Measurements from ENCODE around the gene ZNF263. TPM values are rescaled to one million over a fixed set of nuclear protein-coding genes. Genes with fewer than 3 reads are reported as not detected.

Gene ZNF263
- total and polyA plus RNA-seq, 4 donors: 13.4 to 48.4 (median 25.6) TPM

DNA sequence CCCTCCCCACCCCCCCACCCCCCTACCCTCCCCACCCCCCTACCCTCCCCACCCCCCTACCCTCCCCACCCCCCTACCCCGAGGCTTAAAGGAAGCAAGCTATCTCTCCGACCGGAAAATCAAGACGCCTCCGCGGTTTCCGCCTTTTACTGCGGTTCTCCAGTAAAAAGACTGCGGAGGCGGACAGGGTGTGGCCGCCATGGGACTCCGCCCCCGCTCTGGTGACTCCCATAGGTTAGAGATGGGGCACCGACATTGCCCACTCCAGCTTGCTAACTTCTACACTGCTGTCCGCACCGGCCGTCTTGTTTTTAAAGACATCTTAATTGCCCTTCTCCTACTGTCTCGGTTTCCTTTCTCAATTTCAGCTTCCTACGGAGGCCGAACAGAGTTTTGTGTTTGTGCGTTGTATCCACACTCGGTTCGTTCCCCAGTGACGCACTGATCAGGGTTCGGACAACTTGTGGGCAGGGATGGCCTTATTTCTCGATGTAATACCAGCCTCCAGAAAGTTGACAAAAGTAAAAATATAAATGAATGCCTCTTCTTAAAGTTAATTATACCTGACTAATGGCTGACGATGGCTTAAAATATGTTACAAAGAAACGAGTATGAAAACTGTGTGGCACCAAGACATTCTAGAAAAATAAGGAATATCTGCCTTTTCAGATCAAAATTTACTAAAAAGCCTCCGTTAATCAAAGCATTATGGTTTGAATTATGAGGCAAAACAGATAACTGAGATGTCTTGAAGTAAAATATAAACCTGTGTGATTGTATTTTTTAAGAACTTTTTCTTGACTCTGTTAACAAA lies 47.2 kb upstream of the ZNF263 start:
- Histone ChIP-seq H3K9me3 (ENCODE audit: control insufficient read depth in 4 of 4, insufficient read depth in 3 of 4, low read length in 3 of 4) (peaks cover 0 to 5% (median 4%) of the 10 kb centered on the region in 4 donors), H3K4me1 (ENCODE audit: control insufficient read depth in 5 of 5, insufficient read depth in 5 of 5, low read length in 5 of 5) (peaks cover 0 to 9% (median 6%) of the 10 kb centered on the region in 5 donors), H3K27ac (ENCODE audit: low read depth in 1 of 2, low read length in 1 of 2) (no peak overlapping the region), H3K9ac (ENCODE audit: insufficient read depth in 1 of 2, low read length in 2 of 2) (no peak overlapping the region), H3K36me3 (ENCODE audit: control insufficient read depth in 4 of 4, insufficient read depth in 4 of 4, low read length in 4 of 4) (peaks cover 8 to 23% (median 19%) of the 10 kb centered on the region in 4 donors), H3K4me3 (no peak overlapping the region), H3K27me3 (ENCODE audit: control insufficient read depth in 3 of 3, insufficient read depth in 3 of 3, low read length in 2 of 3) (peaks cover 0 to 5% (median 0%) of the 10 kb centered on the region in 3 donors)
- TF ChIP-seq, protein P1, sequence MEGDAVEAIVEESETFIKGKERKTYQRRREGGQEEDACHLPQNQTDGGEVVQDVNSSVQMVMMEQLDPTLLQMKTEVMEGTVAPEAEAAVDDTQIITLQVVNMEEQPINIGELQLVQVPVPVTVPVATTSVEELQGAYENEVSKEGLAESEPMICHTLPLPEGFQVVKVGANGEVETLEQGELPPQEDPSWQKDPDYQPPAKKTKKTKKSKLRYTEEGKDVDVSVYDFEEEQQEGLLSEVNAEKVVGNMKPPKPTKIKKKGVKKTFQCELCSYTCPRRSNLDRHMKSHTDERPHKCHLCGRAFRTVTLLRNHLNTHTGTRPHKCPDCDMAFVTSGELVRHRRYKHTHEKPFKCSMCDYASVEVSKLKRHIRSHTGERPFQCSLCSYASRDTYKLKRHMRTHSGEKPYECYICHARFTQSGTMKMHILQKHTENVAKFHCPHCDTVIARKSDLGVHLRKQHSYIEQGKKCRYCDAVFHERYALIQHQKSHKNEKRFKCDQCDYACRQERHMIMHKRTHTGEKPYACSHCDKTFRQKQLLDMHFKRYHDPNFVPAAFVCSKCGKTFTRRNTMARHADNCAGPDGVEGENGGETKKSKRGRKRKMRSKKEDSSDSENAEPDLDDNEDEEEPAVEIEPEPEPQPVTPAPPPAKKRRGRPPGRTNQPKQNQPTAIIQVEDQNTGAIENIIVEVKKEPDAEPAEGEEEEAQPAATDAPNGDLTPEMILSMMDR (IDR thresholded peaks at IDR 0.05; ENCODE audit: control extremely low read depth, extremely low read depth): no peak
- DNase-seq: no peak
- WGBS, 2 donors: 78 to 85% methylated on average over 29 of the region's 29 CpGs
- no peak for ATAC-seq (ENCODE audit: insufficient read depth, low FRiP score)

DNA sequence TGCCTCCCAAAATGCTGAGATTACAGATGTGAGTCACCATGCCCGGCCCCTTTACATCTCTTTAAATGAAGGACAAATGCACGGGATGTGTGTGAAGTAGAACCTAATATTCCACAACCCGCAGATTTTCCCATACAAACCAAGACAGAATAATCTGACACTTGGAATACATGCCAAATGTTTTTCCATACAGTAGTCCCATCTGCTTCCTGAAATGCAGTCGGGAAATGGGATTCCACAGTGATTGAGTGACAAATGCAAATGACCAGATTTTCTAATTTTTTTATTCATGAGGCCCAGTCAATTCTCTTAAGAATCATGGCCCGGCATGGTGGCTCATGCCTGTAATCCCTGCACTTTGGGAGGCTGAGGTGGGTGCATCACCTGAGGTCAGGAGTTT lies 41.5 kb upstream of the ZNF263 start:
- Histone ChIP-seq H3K4me1 (ENCODE audit: control insufficient read depth in 5 of 5, insufficient read depth in 5 of 5, low read length in 5 of 5) (no peaks in the 10 kb centered on the region), H3K9me3 (ENCODE audit: control insufficient read depth in 4 of 4, insufficient read depth in 3 of 4, low read length in 3 of 4) (no peaks in the 10 kb centered on the region), H3K27ac (ENCODE audit: low read depth in 1 of 2, low read length in 1 of 2) (no peak overlapping the region), H3K9ac (ENCODE audit: insufficient read depth in 1 of 2, low read length in 2 of 2) (no peak overlapping the region), H3K36me3 (ENCODE audit: control insufficient read depth in 4 of 4, insufficient read depth in 4 of 4, low read length in 4 of 4) (no peaks in the 10 kb centered on the region), H3K4me3 (no peak overlapping the region), H3K27me3 (ENCODE audit: control insufficient read depth in 3 of 3, insufficient read depth in 3 of 3, low read length in 2 of 3) (peaks cover 0 to 5% (median 0%) of the 10 kb centered on the region in 3 donors)
- DNase-seq: no peak
- TF ChIP-seq, protein P1 (IDR thresholded peaks at IDR 0.05; ENCODE audit: control extremely low read depth, extremely low read depth): no peak
- ATAC-seq (ENCODE audit: insufficient read depth, low FRiP score): no peak
- WGBS, 2 donors: 73 to 79% methylated on average over 5 of the region's 5 CpGs

DNA sequence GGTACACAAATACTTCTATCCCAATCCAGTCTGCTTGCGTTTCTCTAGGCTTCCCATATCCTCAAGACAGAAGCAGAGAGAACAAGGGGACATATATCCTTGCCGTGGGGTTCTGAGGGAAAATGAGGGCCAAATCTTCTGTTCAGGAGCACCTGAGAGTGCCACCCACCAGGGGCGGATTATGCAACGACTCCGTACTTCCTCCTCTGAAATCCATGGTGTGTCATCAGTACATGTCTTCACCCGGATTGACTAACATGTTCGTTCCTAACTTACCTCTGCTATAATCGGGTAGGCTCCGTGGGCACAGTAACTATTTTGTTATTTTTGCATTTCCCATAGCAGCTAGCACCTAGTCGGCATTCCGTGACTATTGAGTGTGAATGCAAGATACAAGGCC lies 40.6 kb upstream of the ZNF263 start:
- TF ChIP-seq, protein P1 (IDR thresholded peaks at IDR 0.05; ENCODE audit: control extremely low read depth, extremely low read depth): no peak
- ATAC-seq (ENCODE audit: insufficient read depth, low FRiP score) (no peak), DNase-seq (no peak)
- Histone ChIP-seq H3K4me1 (ENCODE audit: control insufficient read depth in 5 of 5, insufficient read depth in 5 of 5, low read length in 5 of 5) (no peaks in the 10 kb centered on the region), H3K4me3 (no peak overlapping the region), H3K9ac (ENCODE audit: insufficient read depth in 1 of 2, low read length in 2 of 2) (no peak overlapping the region), H3K9me3 (ENCODE audit: control insufficient read depth in 4 of 4, insufficient read depth in 3 of 4, low read length in 3 of 4) (no peaks in the 10 kb centered on the region), H3K27me3 (ENCODE audit: control insufficient read depth in 3 of 3, insufficient read depth in 3 of 3, low read length in 2 of 3) (peaks cover 0 to 7% (median 0%) of the 10 kb centered on the region in 3 donors), H3K27ac (ENCODE audit: low read depth in 1 of 2, low read length in 1 of 2) (no peak overlapping the region), H3K36me3 (ENCODE audit: control insufficient read depth in 4 of 4, insufficient read depth in 4 of 4, low read length in 4 of 4) (no peaks in the 10 kb centered on the region)
- WGBS, 2 donors: 47 to 70% methylated on average over 11 of the region's 11 CpGs
